Ovary (tissue), 9 donors: Measurements from ENCODE around the gene IRF8. TPM values are rescaled to one million over a fixed set of nuclear protein-coding genes. Genes with fewer than 3 reads are reported as not detected.

Experiments used
- DNase-seq, 5 donors: peaks; one replicate each; pipeline ENCODE4 v3.0.0-alpha.2; 2019 to 2020
- H3K27ac ChIP-seq, 2 donors: fragments of 200-600 bp; one replicate each; pipeline versions ENCODE4 v1.5.1 to v1.8.0; 2019 to 2022
- H3K27me3 ChIP-seq: fragments of 200-600 bp; one replicate; pipeline ENCODE4 v1.8.0; 2022
- H3K36me3 ChIP-seq: fragments of 200-600 bp; sonication (generic); one replicate; pipeline ENCODE4 v1.5.1; 2019
- H3K4me1 ChIP-seq: one replicate; pipeline ENCODE4 v1.8.1; 2013; ENCODE audit warnings: mild to moderate bottlenecking, moderate library complexity; ENCODE audit not compliant: insufficient read depth
- H3K4me3 ChIP-seq: fragments of 200-600 bp; sonication (generic); one replicate; pipeline ENCODE4 v1.5.1; 2017
- H3K9me3 ChIP-seq, 2 donors: fragments of 200-600 bp in 1 of 2; sonication (generic) in 1 of 2; one replicate each; pipeline versions ENCODE4 v1.5.1 to v1.8.1; 2013 to 2019; ENCODE audit warnings: mild to moderate bottlenecking in 1 of 2, moderate library complexity in 1 of 2
- EP300 ChIP-seq: sonication (generic); formaldehyde crosslinking; IDR thresholded peaks from one replicate; pipeline ENCODE4 v1.6.1; 2017; ENCODE audit warnings: antibody characterized with exemption
- POLR2A ChIP-seq: fragments of 450-650 bp; IDR thresholded peaks from one replicate; pipeline ENCODE4 v1.6.1; 2017; ENCODE audit warnings: antibody characterized with exemption, mild to moderate bottlenecking, moderate library complexity
- WGBS, 3 donors: extraction: QIAGEN DNeasy Blood & Tissue Kit in 1 of 3; methylation state at CpG; one replicate each; pipeline versions ENCODE4 v1.1.5 to v1.1.7; 2013 to 2017; 5-methylcytosine and 5-hydroxymethylcytosine counted together
- intact Hi-C, 4 donors: fragments of 100-400 bp; cut with DNase I; formaldehyde crosslinking; loops; one replicate each; pipeline versions ENCODE4 v1.11.0 to v1.15.1; 2022 to 2023
- polyA plus RNA-seq, 2 donors: library from polyadenylated mRNA; stranded (reverse); fragments of 200-250 nt in 1 of 2; fragments of 350-450 nt in 1 of 2; fragmentation: Illumina TruSeq in 1 of 2; extraction: RNeasy Lipid Tissue Mini Kit (QIAGEN cat#74804) in 1 of 2; gene quantifications; one replicate each; pipeline ENCODE4 v1.2.3, GENCODE V29; 2013 to 2014
- total RNA-seq, 7 donors: library from RNA; depleted of rRNA in 2 of 7; stranded (reverse); fragments of >200 nt in 2 of 7; fragmentation: NEBNext Ultra II Directional in 3 of 7; extraction: Animal tissue kit (Norgen Biotek cat#: 25700) in 3 of 7; gene quantifications; one replicate each; pipeline versions ENCODE4 v1.1.0 to v1.2.4, GENCODE V29; 2016 to 2023
- TF ChIP-seq, protein P1 (sequence below), 3 donors: fragments of 450-650 bp in 2 of 3; fragments of 200-600 bp in 1 of 3; IDR thresholded peaks; one replicate each; pipeline versions ENCODE4 v1.5.1 to v1.8.0; 2016 to 2022; ENCODE audit warnings: antibody characterized with exemption in 3 of 3, mild to moderate bottlenecking in 1 of 3
- donor health status: DM: no; HTN: no; CAD: no; lungs with moderate emphysema.
- donor health status: DM: no; HTN: no; CAD: no.
- donor health status: Bipolar disorder and iron deficiency.
- donor health status: DM: yes; HTN: yes; CAD: no.
- donor health status: DM: no; HTN: no; CAD: no.
- donor health status: DM: yes; HTN: yes; CAD: no.

Gene IRF8
- total and polyA plus RNA-seq, 9 donors: 1.8 to 24.1 (median 3.6) TPM

DNA sequence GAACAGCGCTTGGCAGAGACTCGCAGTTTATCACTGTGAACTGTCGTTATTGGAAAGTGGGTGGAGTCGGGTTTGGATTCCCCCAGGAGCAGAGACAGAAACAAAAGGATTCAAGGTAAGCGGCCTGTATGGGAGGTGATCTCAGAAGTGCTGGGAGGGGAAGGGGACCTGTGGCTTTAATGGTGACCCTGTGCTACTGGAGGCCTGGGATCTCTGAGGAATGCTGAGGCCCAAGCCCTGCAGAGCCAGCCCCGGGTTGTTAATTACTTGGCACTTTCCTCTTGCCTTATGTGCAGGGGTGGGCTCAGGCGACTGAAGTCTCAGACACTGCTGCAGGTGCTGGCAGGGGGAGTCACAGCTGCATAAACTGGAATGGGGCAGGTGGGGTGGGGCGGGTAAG is 27.4 kb downstream of the IRF8 start:
- Histone ChIP-seq H3K9me3 (no peaks in the 10 kb centered on the region), H3K4me1 (peaks cover 15% of the 10 kb centered on the region), H3K27ac (no peak overlapping the region), H3K36me3 (no peaks in the 10 kb centered on the region), H3K4me3 (no peak overlapping the region), H3K27me3 (no peaks in the 10 kb centered on the region)
- intact Hi-C loops: loop anchor here in 1 of 4 donors (10.0 kb wide), 1 partner anchor 102 kb away; no protein-coding TSS in a partner anchor
- no peak for TF ChIP-seq EP300
- TF ChIP-seq, protein P1, sequence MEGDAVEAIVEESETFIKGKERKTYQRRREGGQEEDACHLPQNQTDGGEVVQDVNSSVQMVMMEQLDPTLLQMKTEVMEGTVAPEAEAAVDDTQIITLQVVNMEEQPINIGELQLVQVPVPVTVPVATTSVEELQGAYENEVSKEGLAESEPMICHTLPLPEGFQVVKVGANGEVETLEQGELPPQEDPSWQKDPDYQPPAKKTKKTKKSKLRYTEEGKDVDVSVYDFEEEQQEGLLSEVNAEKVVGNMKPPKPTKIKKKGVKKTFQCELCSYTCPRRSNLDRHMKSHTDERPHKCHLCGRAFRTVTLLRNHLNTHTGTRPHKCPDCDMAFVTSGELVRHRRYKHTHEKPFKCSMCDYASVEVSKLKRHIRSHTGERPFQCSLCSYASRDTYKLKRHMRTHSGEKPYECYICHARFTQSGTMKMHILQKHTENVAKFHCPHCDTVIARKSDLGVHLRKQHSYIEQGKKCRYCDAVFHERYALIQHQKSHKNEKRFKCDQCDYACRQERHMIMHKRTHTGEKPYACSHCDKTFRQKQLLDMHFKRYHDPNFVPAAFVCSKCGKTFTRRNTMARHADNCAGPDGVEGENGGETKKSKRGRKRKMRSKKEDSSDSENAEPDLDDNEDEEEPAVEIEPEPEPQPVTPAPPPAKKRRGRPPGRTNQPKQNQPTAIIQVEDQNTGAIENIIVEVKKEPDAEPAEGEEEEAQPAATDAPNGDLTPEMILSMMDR (IDR thresholded peaks at IDR 0.05): no peak
- TF ChIP-seq POLR2A: no peak
- 80 to 90% (median 88%) methylated on average over 8 of the region's 8 CpGs for whole genome bisulfite sequencing, 3 donors
- DNase-seq: no peak

DNA sequence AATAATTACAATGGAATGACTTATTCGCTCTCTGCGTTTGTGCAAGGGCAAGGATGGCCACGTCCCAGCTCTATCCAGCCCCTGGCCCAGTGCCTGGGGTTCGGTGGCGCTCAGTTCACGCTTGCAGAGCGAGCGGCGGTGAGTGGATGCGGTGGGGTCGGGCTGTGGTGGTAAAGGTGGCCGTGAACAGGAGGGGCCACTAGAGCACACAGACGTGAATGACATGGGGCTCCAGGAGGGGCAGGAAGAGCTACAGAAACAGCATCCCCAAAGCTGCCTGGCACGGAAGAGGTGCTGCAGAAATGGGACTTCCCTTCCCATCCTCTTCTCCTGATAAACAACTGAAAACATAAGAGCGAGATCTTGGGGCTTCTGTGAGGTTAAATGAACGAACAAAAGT is 28.4 kb downstream of the IRF8 start:
- no peak overlapping the region for H3K4me3 ChIP-seq
- H3K27me3 ChIP-seq: no peaks in the 10 kb centered on the region
- 73 to 74% (median 73%) methylated on average over 16 of the region's 16 CpGs for WGBS, 3 donors
- H3K4me1 ChIP-seq: peaks cover 15% of the 10 kb centered on the region
- TF ChIP-seq, protein P1 (IDR thresholded peaks at IDR 0.05): no peak
- DNase-seq: no peak
- no peaks in the 10 kb centered on the region for H3K36me3 ChIP-seq
- H3K27ac ChIP-seq: no peak overlapping the region
- no peaks in the 10 kb centered on the region for H3K9me3 ChIP-seq
- intact Hi-C loops: loop anchor here in 1 of 4 donors (10.0 kb wide), 1 partner anchor 103 kb away; no protein-coding TSS in a partner anchor

DNA sequence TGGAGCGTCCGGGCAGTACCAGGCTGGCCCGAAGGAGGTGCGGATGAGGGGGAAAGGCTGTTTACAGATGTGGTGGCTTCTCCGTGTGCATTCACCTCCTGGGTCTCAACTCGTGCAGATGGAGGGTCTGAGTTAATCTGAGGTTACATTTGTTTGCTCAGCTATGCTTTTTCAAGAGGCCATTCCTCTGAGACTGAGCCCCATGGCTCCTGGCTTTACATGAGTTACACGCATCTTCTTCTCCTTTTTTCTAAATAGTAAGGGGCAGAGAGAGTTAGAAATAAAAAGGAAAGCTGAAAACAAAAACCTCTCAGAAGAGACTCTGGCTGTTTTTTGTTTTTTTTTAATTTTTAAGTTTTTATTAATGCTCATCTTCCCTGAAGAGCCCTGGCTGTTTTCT is 29.0 kb downstream of the IRF8 start:
- intact Hi-C loops: loop anchor here in 1 of 4 donors (10.0 kb wide), 1 partner anchor 103 kb away; no protein-coding TSS in a partner anchor
- Histone ChIP-seq H3K4me3 (no peak overlapping the region), H3K4me1 (peaks cover 15% of the 10 kb centered on the region), H3K27me3 (no peaks in the 10 kb centered on the region), H3K27ac (no peak overlapping the region), H3K36me3 (no peaks in the 10 kb centered on the region), H3K9me3 (no peaks in the 10 kb centered on the region)
- no peak for DNase-seq
- 46 to 54% (median 50%) methylated on average over 7 of the region's 7 CpGs for WGBS, 3 donors
- TF ChIP-seq EP300 (no peak), POLR2A (no peak)
- TF ChIP-seq, protein P1 (IDR thresholded peaks at IDR 0.05): no peak

DNA sequence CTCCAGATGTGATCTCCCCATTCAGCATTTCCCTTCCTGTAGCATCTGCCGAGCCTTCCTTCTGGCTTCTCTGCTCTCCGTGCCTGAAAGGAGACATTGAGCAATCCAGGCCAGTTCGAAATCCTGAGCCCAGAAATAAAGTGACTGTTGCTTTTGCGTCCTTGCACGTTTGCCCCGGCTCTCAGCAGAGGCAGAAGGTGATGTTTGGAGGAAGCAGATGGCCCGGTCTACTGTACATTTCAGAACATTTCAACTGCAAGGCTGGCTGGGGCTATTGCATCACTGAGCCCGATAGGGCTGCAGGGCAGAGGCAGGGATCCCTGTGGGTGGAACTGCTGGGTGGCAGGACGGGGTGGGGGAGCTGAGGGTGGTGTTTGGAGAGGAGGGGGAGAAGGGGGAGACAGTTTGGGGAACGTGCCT is 29.4 kb downstream of the IRF8 start:
- no peak overlapping the region for H3K4me3 ChIP-seq
- H3K9me3 ChIP-seq: no peaks in the 10 kb centered on the region
- WGBS, 3 donors: 10 to 21% (median 13%) methylated on average over 10 of the region's 10 CpGs
- TF ChIP-seq EP300: no peak
- no peak for TF ChIP-seq POLR2A
- TF ChIP-seq, protein P1 (IDR thresholded peaks at IDR 0.05): no peak
- H3K27ac ChIP-seq: no peak overlapping the region
- DNase-seq: peak; percentile 30 to 64 (median 56)
- intact Hi-C loops: loop anchor here in 1 of 4 donors (10.0 kb wide), 1 partner anchor 104 kb away; no protein-coding TSS in a partner anchor
- H3K4me1 ChIP-seq: peaks cover 12% of the 10 kb centered on the region
- no peaks in the 10 kb centered on the region for H3K27me3 ChIP-seq
- H3K36me3 ChIP-seq: no peaks in the 10 kb centered on the region
